GM19463 (cell line): ENCODE results near the gene ASTN2.

Experiments
- ATAC-seq: cut with Tn5 transposase; IDR thresholded peaks from one replicate; pipeline ENCODE4 v1.9.1; 2021; ENCODE audit warnings: mild to moderate bottlenecking, moderate library complexity; ENCODE audit not compliant: unreplicated experiment

ASTN2 gene

DNA sequence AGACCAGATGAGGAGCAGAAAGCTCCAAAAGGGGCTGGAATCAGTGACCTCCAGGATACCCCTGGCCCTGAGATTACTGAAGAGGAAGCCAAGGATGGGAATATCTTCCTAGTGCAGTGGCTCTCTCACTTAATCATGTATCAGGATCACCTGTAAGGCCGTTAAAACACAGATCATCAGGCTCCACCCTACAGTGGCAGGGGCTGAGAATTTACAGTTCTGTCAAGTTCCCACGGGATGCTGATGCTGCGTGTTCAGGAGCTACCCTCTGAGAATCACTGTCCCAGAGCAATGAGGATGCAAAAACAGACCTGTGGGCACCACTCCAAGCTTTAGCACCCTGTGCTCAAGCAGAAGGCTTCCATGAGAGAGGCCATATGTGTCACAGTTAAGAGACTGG lies 291.9 kb downstream of the ASTN2 start:
- ATAC-seq, result no peak

DNA sequence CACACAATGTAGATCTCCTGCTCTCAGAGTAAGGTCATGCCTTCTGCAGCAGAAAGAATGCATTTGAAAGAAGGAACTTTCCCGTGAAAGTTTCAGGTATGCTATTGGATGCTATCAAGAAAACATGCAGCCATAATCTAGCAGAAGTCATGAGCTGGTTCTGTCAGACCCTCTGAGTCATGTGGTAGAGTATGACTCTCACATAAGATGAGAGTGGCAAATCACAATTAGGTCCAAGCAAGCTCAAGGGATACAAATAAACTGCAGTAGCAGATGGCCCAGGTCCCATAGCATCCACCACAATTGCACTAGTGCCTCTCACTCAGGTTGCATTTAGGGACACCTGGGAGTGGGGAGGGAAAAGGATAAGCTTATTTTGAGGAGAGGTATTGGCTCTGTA lies 292.8 kb downstream of the ASTN2 start:
- no peak for ATAC-seq

DNA sequence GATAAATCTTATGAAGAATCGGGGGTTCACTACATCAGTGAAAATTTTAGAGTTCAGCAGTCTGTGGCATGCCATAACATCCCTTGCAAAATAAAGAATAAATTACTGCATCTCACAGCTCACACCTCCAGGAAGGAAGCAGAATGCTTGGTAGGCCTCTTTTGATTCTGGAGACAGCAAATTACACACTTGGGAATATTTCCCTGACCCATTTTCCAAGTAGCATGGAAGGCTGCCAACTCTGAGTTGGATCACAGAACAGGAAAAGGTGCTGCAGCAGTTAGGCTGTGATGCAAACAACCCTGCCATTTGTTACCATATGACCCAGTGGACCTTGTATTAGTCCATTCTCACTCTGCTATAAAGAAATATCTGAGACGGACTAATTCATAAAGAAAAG lies 293.5 kb downstream of the ASTN2 start:
- no peak for ATAC-seq

DNA sequence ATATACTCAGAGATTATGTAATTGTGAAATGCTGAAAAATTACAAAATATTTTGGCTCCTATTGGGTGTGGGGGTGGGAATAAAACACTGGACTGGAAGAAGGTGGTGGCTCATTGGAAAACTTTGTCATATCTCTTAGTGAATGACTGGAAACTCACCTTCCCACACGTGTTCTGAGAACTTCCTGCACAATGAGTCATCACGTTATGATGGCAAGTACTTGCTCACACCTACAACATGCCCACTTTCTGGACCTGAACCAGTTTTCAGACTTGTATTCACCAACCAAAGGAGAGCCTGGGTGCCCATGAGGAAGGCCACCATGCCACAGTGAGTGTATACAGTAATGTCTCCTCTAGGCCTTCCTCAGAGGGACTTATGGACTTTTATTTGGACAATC lies 294.8 kb downstream of the ASTN2 start:
- no peak for ATAC-seq

DNA sequence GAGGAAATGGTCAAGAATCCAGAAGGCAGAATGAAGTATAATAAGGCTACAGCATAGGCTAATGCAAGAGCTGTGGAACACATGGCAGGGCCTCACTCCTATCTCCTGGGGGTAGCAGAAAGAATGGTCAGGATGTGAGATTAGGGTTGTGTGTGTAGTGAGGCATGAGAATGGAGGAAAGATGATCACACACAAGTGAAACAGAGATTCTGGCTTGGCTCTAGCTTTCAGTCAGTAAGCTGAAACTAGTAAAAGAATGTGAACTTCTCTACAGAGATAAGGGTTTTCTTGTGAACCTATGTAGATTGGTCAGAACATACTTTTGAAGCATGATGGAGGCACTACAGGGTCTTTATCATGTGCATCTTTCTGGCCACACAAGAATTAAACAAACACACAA lies 298.8 kb downstream of the ASTN2 start:
- no peak for ATAC-seq

DNA sequence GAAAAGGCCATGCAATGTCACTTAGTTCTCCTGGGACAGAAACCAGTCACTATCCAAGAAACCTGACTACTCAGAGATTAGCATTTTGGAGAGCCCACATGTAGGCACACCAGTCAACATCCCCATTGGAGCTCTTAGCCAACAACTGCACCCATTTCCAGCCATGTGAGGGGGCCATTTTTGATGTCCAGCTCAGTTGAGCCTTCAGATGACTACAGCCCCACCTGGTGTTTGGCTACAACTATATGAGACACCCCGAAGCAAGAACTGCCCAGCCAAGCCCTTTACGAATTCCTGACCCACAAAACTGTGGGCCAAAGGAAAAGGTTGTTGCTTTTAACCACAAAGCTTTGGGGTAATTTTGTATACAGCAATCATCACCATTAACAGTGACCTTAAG lies 300.1 kb downstream of the ASTN2 start:
- ATAC-seq, result no peak

DNA sequence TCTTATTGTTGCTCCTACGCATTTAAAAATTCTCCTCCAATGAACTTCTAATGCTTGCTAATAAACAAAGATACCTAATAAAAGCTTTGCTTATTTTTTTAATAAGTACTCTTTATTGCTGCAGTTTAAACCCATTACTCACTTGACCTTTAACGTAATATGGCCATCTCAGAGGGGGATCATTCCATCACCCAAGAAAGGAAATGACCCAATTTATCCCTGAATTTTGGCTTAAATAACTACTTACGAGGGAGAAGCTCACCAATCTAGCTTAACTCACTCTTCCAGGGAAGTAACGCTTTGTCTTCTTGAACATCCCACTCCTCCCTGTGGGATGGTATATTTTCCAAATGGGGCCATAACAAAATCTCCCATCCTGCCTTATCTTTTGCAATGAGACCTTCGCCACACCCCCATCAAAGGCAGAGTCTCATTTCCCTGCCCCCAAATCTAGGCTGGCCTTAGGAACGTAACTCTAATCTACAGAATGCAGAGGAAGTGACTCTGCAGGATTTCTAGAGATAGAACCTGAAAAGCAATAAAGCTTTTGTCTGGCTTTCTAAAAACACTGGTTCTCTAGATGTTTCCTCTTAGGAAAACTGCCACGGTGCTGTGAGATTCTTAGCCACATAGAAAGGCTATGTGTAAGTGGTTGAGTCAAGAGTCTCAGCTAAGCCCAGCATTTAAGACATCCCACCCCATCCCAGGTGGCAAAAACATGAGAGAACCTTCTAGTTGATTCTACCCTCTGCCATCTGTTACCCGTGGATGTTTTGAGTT lies 310.0 kb downstream of the ASTN2 start:
- no peak for ATAC-seq

DNA sequence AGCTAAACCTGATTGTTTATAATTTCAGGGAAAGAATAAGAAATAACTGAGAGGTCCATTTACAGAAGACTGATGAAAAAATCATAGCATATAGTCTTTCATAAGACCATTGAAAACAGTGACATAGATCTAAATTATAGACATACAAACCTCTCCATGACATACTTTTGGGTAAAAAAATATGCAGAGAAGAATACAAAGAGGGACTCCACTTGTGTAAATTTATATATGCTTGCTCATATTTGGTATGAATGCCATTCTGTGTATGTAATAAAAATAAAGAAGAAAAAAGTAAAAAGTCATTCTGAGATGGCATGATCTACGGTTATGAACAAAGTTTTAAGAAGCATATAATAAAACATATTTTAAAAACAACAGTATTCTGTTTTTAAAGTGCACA lies 310.7 kb downstream of the ASTN2 start:
- no peak for ATAC-seq

DNA sequence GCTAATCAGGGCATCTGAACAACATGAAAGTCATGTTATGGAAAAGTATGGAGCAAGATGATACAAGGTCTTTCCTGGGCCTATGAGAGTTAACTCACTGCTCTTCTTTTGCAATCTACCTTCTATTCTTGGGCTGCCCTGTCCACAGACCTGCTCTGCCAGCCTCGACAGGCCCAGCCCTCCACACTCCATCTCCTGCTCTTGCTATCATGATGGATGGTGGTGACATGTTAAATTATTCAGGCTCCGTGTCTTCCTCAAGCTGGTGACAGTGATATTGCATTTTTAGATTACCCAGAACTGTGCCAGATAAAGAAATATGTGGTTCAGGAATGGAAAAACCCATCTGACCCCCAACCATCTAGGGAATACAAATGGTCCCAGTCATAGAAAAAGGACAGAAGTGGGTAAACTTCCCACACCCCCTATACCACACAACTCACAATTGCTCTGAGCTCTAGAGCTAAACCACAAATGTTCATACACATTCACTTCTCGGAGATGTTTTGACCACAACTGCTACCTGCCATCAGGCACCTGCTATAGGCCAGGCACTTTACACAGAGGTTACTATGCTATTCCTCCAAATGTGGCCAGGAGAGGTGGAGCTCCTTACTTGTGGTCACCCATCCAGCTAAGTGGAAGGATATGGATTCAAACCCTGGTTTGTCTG lies 311.3 kb downstream of the ASTN2 start:
- ATAC-seq, result no peak

DNA sequence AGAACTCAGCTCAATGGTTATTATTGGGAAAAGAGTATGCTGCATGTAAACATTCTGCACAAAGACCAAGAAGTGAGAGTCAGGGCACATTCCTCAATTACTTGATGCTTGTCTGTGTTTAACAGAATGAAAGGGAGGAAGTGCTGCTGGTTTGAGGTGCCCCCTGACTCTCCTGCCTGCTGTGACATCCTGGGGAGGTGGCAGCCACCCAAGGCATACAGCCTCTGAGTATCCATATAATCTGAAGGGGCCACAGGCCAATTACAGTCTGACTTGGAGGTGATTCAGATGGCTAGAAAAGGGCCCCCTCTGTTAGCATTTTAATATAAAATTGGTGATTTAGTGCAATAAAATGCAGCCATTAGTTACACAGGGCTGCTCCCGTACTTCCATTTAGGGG lies 313.8 kb downstream of the ASTN2 start:
- no peak for ATAC-seq

DNA sequence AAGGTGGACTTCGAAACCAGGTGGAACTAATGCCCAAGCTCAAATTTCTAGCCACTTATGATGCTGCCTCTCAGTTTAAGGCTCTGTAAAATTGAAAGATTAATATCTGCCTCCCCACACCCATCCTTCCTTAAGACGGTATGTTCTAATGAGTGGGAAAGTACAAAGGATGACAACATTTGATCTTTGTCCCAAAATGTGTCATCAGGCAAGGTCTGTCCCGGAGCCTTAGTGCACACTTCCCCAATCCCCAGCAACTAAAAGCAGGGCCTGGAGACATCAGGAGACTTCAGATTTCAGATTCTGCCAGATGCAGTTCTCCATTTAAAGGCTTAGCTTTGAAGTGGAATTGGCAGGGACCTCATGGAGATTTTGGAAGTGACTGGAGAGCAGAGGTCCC lies 316.5 kb downstream of the ASTN2 start:
- ATAC-seq, result no peak

DNA sequence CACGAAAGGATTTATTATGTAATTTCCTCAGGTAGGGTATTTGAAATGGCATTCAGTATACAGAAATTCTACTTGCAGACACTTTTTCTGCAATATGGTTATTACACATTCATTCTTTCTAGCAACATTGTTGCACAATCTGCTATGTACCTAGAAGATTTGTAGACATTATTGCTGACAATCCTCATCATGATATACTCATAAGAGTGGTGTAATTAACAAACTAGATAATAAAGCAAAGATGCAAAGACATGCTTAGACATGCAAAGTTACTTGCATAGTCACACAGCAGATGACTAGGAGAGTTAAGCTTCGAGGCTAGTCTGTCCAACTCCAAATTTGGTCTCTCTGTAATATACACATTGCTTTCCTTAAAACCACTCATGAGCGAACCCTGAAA lies 317.1 kb downstream of the ASTN2 start:
- no peak for ATAC-seq

DNA sequence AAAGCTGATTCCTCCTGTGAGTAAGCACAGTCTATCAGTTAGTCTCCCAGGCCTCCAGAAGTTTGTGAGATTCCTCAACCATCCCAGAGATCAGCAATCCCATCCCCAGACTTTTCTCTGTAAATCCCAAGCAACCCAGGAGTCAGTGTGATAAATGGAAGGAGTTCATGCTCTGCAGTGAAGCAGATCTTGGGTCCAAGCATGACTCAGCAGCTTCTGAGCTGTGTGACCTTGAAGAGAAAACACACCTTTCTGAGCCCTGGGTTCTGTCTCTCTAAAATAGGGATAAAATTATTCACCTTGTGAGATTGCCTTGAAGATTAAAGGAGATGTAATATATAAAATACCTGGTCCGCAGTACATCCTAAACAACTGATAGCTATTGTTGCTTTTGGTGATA lies 318.7 kb downstream of the ASTN2 start:
- no peak for ATAC-seq

DNA sequence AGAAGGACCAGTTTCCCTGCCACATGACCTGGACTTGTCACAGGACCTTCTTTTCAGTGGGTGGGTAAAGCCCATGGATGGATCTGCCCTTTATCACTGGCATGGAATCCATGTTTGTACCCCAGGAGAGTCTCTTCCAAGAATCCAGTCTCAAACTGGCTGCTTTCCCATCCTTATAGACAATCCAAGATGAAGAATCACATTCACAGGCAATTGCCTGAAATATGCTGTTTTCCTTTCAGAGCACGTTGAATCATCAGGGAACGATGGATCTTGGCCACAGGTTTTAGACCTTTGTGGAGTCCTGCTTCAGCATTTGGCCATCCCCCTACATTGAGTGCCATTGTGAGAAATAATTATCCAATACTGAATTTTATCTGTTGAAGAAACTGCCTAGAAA lies 319.8 kb downstream of the ASTN2 start:
- no peak for ATAC-seq

DNA sequence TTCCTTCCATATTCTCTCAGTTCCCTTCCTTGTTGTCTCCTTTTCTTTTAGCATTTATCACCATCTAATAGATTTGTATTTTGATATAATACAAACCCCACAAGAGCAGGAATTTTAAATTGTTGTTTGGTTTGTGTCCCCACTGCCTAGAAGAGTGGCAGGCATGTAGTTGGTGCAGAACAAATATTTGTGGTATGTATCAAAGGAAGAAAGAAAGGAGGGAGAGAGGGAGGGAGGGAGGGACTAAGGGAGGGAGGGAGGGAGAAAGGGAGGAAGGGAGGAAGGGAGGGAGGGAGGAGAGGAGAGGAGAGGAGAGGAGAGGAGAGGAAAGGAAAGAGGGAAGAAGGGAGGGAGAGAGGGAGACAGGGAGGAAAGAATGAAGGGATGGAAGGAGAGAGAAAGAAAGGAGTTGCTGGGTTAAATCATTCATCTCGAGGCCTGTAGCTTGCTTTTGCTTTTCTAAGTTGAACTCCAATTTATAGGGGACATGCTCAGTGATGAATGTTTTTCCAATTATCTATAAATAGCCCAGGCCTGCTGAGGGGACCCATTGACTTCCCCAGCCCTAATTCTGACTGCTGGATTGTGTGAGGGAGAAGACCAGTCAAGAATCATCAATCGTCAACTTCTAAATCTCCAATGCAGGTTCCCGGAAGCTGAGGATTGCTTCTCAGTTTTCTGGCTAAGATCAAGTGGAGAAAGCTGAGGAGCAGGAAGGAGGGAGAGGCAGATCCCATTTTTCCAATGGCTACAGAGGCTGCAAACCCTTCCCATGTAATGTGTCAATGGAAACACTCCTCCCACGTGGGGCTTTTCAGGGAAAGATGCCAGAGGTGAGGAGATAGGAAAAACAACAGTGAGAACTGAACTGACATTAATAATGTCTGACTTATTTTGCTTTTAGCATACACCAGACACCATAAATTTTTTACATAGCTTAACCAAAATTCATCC lies 320.7 kb downstream of the ASTN2 start:
- no peak for ATAC-seq

DNA sequence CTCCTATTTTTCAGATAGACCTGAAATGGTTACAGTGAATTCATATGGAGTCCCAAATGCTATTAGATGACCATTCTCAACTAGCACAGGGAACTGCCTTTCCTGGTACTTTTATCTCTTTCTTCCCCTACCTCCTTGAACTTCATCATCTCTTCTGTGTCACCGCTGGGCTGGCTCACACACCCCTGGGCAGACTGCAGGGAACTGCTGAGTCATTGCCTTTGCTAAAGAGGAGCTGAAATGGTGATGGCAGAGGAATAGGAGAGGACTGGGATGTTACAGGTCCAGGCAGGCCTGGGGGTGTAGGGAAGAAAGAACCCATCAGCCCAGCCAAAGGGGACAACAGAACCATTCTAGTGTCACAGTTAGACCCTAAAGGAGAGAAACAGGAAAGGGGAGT lies 322.3 kb downstream of the ASTN2 start:
- no peak for ATAC-seq

DNA sequence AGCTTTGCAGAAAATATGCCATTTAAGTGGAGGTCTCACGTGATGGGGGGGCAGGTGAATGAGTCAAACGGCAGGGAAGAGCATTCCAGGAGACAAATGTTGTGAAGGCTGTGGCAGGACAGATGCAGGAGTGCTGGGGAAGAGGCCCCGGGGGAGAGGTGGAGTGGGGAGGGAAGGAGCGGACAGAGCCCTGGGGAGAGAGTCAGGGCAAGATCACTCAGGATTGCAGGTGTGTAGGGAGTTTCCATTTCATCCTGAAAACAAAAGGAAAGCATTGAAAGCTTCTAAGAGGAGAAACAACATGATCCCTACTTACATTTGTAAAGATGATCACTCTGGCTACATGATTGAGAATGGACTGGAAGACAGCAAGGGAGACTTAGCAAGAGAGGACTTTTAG lies 323.3 kb downstream of the ASTN2 start:
- ATAC-seq, result no peak

DNA sequence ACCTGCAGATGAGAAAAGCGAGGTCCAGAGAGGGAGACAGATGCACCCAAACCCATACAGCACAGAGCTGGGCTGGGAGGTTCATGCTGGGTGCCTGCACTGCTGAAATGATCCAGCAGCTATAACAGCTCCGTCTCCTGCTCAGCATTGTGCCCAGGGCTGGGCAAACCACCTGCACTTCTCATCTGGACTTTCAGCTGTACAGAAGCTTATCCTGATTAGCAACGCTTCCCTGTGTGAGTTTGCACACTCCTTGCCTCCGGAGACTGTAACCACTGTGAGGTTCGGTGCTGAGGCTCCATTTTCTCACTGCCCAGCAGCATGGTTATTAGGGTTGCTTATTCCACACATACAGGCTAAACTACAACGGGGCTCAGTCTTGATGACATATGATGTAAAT lies 326.1 kb downstream of the ASTN2 start:
- no peak for ATAC-seq

DNA sequence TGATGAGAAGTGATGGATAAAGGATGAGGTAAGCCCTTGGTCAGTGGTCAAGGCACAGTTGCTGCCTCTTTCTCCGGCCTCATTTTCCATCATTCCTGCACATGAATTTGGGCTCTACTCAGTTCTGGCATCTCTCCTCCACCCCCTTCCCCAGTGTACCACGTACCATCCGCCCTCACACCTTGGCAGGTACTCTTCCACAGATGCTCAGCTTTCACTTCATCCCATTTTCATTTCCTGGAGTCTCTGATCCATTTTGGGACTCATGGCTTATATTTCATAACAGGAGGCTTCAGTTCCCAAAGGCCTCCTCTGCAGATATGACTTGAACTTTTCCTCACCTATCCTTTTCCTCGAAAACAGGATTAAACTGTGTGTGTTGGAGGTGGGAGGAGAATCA lies 326.7 kb downstream of the ASTN2 start:
- ATAC-seq, result no peak

DNA sequence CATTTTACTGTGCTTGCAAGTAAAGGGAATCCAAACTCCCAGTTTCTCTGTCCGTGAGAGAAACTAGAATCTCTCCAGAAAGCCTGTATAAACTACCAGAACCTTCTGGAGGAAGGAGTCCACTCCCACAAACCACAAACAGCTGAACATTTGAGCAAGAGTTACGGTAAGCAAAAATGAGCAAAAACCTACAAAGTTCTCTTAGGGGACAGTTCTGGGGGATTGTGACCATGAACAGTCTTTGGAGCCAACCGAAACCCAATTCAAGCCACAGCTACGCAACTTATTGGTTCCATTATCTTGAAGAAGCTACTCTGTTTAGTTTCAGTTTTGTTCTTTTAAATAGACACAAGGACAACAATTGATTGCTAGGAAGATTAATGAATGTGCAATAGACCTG lies 330.6 kb downstream of the ASTN2 start:
- no peak for ATAC-seq

DNA sequence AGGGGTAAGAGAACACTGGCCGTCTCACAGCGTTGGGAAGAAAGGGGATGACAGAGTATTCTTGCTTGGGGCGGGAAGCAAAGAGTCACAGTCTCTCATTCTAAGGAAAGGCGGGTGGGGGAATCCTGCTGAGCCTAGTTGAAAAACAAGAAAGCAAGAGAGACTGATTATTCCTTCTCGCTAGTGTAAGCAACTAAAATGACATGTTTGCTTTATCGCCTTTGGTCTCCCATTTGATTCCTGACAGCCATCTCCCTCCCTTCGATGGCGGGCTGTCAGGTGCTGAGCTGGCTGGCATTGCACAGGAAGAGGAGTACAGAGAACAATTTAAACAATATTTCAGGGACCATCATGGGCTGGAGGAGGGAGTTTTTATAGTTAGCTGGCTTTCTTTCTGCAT lies 331.3 kb downstream of the ASTN2 start:
- no peak for ATAC-seq
